ENCODE data around the gene SLC38A10.

SLC38A10 gene

DNA sequence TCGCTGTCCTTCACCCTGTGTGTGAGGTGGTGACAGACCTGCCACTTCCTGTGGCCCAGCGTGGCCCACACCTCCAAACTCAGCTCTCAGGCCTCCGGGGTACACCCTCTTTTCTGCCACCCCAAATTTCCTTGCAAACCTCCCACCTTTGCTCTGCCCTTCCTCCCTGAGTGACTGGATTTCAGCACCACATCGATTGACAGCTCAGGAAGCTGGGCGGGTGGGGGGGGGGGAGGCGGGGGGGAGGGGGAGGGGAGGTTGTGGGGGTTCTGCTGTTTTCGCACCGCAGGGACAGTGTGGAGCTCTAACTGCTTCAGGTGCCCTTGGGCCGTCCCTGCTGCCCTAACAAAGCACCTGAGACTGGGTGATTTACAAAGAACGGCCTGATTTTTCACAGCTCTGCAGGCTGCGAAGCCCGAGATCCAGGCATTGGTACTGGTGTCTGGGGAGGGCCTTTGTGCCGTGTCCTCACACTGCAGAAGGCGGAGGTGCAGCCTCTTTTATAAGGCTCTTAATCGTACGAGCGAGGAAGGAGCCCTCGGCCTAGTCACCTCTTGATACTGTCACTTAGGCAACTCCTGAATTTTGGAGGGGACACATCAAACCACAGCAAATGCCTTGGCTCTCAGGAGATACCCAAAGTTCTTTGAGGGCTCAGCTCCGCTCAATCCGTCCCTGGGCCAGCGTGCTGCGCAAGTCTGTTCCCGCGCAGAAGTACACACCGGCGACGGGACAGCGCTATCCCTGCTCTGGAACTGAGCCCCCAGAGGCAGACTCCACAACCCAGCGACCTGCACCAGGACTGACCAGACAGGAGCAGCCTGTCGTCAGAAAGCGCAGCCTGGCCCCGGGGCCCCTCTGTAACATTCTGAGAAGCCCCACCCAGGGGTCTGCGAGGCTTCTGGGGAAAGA, 52.4 kb downstream of the SLC38A10 start:
- no peak for TF ChIP-seq CTCF (IDR thresholded peaks at IDR 0.05; ENCODE audit: control insufficient read depth, insufficient read depth, low read depth, low read length, missing control alignments)
- DNase-seq (ENCODE audit: low read depth): no peak
- no peak overlapping the region for H3K4me3 ChIP-seq (ENCODE audit: control insufficient read depth, low read depth, low read length)

DNA sequence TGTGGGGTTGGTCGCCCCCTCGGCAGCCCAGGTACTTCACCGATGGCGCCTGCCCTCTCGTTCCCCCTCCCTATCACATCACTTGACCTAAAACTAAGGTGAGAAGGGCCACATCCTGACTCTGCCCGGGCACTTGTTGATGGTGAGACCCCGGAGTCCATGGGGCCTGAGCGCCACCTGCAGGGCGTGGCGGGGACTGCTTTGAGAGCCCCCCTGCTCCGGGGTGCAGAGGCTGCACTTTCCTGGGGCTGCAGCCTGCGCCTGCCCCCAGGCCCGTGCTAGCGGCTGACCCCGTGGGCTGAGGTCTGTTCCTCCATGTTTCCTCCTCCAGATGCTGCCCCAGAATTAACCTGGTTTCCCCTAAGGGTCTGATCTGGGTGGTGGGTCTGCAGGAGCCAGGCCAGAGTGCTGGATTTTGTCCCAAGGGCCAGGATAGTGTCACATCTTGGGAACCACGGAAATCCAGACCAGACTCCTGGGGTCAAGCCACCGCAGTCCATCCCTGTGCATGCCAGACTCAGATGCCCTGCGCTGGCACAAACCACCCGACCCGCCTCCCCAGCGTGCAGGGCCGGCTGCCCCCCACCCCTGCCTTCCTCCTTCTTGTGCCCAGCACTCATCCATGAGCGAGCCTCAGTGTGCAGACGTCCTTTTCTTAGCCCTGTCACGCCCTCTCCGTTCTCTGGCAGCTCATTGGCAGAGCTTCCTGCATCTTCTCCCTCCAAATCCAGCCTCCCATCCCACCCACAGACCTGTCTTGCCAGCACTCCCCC, 53.3 kb downstream of the SLC38A10 start:
- no peak for DNase-seq (ENCODE audit: low read depth)
- no peak overlapping the region for H3K4me3 ChIP-seq (ENCODE audit: control insufficient read depth, low read depth, low read length)
- peak; percentile 78 for TF ChIP-seq CTCF (IDR thresholded peaks at IDR 0.05; ENCODE audit: control insufficient read depth, insufficient read depth, low read depth, low read length, missing control alignments)

GRCh38 chr17:81241203-81241602, 53.9 kb downstream of the SLC38A10 start:
- no peak overlapping the region for H3K4me3 ChIP-seq (ENCODE audit: control insufficient read depth, low read depth, low read length)
- no peak for TF ChIP-seq CTCF (IDR thresholded peaks at IDR 0.05; ENCODE audit: control insufficient read depth, insufficient read depth, low read depth, low read length, missing control alignments)
- no peak for DNase-seq (ENCODE audit: low read depth)

GRCh38 chr17:81240761-81241160, 54.3 kb downstream of the SLC38A10 start:
- no peak for DNase-seq (ENCODE audit: low read depth)
- no peak for TF ChIP-seq CTCF (IDR thresholded peaks at IDR 0.05; ENCODE audit: control insufficient read depth, insufficient read depth, low read depth, low read length, missing control alignments)
- no peak overlapping the region for H3K4me3 ChIP-seq (ENCODE audit: control insufficient read depth, low read depth, low read length)

DNA sequence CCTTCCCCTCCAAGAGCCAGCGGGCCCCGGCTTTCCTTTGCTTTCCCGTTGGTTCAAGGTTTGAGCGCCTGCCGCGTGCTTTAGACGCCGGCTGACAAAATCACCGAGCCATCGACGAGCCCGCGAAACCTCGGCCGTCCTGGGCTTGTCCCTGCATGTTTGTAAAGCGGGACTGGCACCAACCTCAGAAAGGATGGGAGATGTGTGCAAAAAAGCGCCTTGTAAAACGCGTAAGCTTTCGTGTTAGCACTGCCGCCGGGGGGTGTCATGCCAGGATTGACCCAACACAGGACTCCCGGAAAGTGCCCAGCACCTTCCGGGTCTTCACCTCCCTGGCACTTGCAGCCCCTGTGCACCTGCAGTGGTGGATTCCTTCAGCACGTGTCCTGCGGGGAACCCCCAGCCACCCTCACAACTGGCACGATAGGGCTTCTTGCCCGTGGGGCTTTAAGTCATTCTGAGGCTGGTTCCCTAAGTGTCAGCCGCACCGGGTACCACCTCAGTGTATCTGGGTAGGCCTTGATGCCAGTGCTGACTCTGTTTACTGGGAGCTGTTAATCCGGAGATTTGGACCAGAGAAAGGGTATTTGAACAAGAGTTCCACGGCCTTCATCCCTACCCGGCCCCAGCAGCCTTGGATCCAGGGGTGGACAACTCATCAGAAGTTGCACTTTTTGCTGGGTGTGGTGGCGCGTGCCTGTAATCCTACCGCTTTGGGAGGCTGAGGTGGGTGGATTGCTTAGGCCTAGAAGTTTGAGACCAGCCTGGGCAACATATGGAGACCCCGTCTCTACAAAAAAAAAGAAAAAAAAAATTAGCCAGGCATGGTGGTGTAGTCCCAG, 55.2 kb downstream of the SLC38A10 start:
- no peak for DNase-seq (ENCODE audit: low read depth)
- no peak for TF ChIP-seq CTCF (IDR thresholded peaks at IDR 0.05; ENCODE audit: control insufficient read depth, insufficient read depth, low read depth, low read length, missing control alignments)
- H3K4me3 ChIP-seq (ENCODE audit: control insufficient read depth, low read depth, low read length): peak overlapping the region; percentile 52
